Eye (tissue), 1 donor: ENCODE data around the gene LEO1.

ENCODE experiments used
- DNase-seq: peaks from one replicate; pipeline ENCODE4 v3.0.0-alpha.2; 2015

The LEO1 gene

GRCh38 chr15:51971375-51972133, at the start of gene LEO1:
Gene LEO1, minus strand, starts transcription at chr15:51971778. Its CDS starts 33 bp downstream, at chr15:51971745.
- peak; percentile 99 for DNase-seq

GRCh38 chr15:52021128-52021671, 49.6 kb upstream of the LEO1 start:
- peak; percentile 66 for DNase-seq

GRCh38 chr15:52020221-52021085, 48.9 kb upstream of the LEO1 start:
- DNase-seq, result no peak

DNA sequence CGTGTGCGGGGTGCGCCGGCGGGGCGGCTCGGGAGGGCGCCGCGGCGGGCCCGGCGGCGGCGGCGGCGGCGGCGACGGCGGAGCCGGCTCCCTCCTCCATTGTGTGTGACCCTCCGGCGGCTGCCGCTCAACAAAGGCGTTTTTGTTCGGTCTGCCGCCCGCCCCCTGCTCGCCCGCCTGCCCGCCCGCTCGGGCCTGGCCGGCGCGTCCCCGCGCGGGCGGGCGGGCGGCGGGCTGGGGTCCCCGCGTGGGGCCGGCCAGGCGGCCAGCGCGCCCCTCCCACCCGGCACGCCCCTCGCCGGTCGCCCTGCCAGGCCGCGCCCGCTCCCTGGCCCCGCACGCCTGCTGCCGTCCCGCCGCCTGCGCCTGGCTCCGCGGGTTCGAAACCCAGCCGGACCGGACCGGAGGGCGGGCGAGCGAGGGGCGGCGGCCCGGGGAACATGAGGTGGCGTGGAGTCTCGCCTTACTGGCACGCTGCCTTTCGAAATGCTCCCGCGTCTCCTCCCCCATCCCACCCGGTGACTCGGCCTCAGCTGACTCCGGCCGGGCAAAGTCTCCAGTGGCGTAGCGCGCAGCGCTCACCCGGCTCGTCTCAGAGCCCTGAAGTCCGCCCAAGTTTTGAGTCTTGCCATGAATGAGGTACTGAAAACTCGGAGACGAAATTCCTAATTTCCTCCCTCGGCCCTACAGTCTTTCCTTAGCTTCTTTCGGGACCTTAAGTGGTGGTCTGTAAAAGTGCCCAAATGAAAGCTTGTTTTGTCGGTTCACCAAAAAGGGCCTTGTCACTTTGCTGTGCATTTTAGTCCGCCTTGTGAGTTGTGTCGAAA, 48.0 kb upstream of the LEO1 start:
- DNase-seq, result peak; percentile 89

- DNase-seq, result peak; percentile 98
Observed at GRCh38 chr15:52018693-52019393, 47.3 kb upstream of the LEO1 start, which contains the start of gene MAPK6. Gene MAPK6, plus strand, starts transcription at chr15:52019219. Its CDS starts 27,242 bp downstream, at chr15:52046461.

GRCh38 chr15:52018244-52018643, 46.7 kb upstream of the LEO1 start:
- peak; percentile 35 for DNase-seq

DNA sequence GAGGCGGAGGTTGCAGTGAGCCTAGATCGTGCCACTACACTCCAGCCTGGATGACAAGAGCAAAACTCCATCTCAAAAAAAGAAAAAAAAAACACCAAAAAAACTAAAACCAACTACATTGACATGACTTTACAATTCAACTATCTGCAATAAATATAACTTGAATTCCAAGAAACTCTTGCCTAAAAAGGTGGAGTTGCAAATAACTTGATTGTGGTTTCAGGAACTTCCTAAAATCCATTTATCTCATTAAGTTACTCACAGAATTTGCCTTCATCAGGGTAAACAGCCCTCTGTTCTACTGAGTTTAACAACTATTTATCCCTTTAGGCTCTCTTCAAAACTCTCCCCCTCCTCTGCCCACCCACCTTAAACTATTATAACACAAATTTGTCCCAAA, 44.7 kb upstream of the LEO1 start:
- no peak for DNase-seq

- no peak for DNase-seq
Observed at GRCh38 chr15:52014616-52015015, 43.0 kb upstream of the LEO1 start.

GRCh38 chr15:52013151-52013791, 41.7 kb upstream of the LEO1 start:
- DNase-seq, result no peak

DNA sequence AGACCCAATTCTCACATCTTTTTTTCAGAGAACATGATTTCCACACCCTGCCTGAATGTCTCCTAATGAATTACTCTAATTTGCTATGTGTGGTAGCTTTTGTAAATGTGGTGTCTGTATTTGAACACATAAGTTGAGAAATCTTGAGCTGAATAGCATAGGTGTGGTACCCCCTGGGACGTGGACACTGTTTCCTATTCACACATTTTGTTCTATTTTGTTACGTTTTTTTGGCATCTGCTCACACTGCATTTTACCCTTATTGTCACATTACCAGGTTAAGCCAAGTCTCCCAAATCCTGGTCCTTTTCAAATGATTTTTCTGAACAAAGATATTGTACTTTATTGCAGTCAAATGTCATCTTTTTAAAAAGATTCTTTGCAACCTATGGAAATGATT, 40.6 kb upstream of the LEO1 start:
- no peak for DNase-seq

DNA sequence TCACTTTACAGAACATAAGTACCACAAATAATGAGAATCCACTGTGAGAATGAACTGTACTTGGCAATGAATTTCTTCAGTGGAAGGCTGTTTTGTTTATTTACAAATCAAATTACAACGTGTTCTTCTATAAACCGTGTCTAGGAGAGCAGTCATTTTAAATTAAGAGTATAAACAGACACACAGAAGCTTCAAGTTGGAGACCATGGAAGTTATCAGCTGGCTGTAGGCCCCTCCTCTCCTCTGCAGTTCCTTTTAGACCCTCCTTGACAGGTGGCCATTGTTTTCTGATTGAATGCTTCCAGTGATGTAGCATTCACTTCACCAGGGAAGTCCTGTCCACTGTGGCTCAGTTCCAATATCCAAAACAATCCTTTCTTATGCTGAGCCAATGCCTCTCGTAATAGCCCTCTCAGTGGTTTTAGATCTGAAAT, 40.1 kb upstream of the LEO1 start:
- DNase-seq, result peak; percentile 14

GRCh38 chr15:52010633-52011595, 39.3 kb upstream of the LEO1 start:
- no peak for DNase-seq

DNA sequence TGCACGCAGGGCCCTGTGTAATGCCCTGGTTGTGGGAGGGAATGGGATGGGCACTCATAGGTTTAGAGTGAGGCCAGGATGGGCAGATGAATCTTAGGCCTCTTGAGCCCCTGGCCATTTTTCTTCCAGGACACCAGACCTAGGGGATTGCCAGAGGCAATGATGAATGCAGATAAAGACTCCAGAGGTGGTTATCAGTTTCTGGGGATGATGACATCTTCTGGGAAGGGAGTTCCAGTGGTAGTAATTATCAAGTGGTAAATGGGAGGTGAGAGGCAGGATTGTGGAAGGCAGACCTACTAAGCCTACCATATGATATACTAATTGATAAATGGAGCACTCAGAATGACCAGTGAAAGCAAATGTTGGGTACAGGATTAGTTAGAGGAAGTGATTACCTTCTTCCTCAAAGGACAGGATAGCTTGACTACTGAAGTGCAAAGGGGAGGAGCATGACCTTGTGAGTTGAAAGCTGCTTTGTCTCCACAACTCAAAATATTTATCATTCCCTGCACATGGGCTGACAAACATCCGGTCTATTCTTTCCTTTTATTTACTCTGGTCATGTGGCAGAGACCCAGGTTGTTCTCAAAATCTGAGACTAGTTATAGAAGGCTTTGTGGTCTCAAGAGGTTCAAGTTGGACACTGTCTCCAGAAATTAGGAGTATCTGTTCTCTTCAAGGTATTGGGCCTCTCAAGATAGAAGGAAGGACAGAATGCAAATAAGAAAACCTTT, 37.3 kb upstream of the LEO1 start:
- no peak for DNase-seq

DNA sequence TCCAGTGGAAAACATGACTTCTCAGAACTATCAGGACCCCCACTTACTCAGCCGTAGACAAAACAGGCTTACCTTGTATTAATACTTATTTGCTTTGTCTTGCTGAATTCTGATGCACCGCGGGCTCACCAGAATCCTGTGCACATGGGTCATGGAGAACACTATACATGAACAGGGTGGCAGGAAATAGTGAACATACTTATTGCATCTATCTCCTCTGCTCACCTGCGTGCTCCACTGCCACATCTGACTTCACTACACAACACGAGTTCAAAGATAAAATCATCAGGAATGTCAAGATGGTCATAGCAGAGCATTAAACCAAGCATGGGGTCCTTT, 36.8 kb upstream of the LEO1 start:
- no peak for DNase-seq

- no peak for DNase-seq
Observed at GRCh38 chr15:52006702-52007340, 35.2 kb upstream of the LEO1 start.

GRCh38 chr15:52005748-52006701, 34.4 kb upstream of the LEO1 start:
- no peak for DNase-seq

DNA sequence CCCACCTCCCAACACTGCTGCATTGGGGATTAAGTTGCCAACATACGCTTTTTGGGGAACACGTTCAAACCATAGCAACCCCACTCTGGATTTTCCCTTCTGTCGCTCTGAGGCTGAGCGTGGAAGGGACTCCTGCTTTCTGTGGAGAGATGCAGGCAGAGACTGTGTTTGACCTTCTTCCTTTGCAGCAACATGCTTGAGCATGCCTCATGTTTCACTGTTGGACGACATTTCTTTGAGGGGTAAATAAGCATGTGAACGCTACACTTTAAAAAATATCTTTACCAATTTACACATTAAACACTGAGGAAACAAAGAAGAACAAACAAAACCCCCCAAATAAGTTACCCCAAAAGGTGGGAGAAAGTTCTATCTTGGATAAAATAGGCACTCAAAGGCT, 33.2 kb upstream of the LEO1 start:
- DNase-seq, result no peak

DNA sequence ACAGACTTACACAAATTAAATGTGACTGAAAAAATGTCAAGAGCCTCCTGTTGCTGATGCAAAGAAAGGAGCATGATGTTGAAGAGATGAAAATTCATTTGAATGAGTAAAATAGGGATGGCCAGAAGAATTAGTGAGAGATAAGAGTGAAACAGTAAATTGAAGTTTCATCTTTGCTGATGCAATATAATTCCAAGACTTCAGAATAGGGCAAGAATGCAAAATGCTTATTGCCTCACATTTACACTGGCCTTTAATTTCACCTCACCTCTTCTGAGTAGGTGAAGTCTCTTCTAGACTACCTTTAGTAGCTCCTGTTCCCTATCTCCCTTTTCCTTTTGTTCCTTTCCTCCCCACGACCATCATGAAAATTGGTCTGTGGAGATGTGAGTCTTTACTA, 32.1 kb upstream of the LEO1 start:
- DNase-seq, result no peak
